Subcutaneous preadipocyte (primary cell): ENCODE data around the gene ALG11. TPM values are rescaled to one million over a fixed set of nuclear protein-coding genes. Genes with fewer than 3 reads are reported as not detected.

Source experiments
- total RNA-seq: library from RNA; depleted of rRNA; stranded (reverse); fragments of >200 nt; gene quantifications from 2 replicates; pipeline ENCODE4 v1.2.3, GENCODE V29; 2012

Gene ALG11, protein sequence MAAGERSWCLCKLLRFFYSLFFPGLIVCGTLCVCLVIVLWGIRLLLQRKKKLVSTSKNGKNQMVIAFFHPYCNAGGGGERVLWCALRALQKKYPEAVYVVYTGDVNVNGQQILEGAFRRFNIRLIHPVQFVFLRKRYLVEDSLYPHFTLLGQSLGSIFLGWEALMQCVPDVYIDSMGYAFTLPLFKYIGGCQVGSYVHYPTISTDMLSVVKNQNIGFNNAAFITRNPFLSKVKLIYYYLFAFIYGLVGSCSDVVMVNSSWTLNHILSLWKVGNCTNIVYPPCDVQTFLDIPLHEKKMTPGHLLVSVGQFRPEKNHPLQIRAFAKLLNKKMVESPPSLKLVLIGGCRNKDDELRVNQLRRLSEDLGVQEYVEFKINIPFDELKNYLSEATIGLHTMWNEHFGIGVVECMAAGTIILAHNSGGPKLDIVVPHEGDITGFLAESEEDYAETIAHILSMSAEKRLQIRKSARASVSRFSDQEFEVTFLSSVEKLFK
- total RNA-seq = 12.9 and 13.9 TPM in 2 replicates

GRCh38 chr13:52011632-52012511, at the start of gene ALG11:
TSS of gene ALG11 (plus strand) at chr13:52012398. CDS start at chr13:52012419, 21 bp downstream.

DNA sequence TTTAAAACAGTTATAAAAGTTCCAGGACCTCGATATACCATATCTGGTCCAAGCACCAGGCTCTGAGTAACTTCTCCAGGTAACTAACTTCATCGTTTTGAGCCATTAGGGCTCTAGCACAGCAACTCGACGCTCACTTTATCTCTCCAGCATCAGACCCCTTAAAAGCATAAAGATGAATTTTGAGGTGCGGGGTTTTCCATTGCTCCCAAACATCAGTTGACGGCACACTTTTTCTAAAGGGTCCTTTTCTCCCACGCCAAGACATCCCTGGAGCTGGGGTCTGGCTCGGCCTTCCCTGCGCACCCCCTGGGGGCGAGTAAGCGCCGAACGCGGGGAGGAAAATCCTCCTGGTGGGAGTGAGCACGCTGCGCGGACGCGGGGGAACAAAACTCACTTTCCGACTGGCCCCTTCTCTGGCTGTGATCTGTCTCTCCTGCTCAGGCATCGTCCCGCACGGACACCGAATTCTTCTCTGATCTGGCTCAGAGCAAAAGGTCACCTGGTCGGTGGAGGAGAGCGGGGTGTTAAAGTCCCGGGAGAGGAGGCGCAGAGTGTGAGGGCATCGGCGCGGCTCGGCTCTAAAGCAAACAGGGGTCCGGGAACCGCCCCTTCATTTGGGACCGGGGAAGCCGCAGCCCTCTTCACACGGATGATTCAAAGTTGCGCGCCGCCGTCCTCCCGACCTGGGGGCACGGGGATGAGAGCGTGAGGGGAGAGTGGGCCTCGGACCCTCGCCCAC, 1.1 kb upstream of the ALG11 start, which contains the start of gene ATP7B:
TSS of gene ATP7B (minus strand) at position 561 of the 742 bp plus-strand sequence. CDS start at position 448, 113 bp downstream.

DNA sequence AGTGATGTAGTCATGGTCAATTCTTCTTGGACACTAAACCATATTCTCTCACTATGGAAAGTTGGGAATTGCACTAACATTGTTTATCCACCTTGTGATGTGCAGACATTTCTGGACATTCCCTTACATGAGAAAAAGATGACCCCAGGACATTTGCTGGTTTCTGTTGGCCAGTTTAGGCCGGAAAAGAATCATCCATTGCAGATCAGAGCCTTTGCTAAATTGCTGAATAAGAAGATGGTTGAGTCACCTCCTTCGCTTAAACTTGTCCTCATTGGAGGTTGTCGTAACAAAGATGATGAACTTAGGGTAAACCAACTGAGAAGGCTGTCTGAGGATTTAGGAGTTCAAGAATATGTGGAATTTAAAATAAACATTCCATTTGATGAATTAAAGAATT, 12.3 kb downstream of the ALG11 start, which contains the start of gene UTP14C:
TSS of gene UTP14C (plus strand) at position 211 of the 400 bp plus-strand sequence. CDS start 4,114 bp downstream, outside the sequence.

Other genes starting within 250 kb of the ALG11 start
- gene DHRS12, start 208.2 kb upstream of the ALG11 start, total RNA-seq = 1.6 and 2.9 TPM in 2 replicates
- not detected in 2 replicates for gene TMEM272, start 167.2 kb upstream of the ALG11 start, total RNA-seq
- not detected in 2 replicates for gene CCDC70, start 150.4 kb upstream of the ALG11 start, total RNA-seq
- 2.2 TPM in 2 replicates for gene ATP7B, start 948 bp upstream of the ALG11 start, total RNA-seq
- gene UTP14C, start 12.3 kb downstream of the ALG11 start, total RNA-seq = 7.0 and 10.0 TPM in 2 replicates
- under 0.01 and 0.37 TPM in 2 replicates for gene NEK5, start 116.7 kb downstream of the ALG11 start, total RNA-seq
- 7.4 and 8.8 TPM in 2 replicates for gene NEK3, start 147.2 kb downstream of the ALG11 start, total RNA-seq